ENCODE results near the gene ILK. TPM values are rescaled to one million over a fixed set of nuclear protein-coding genes. Genes with fewer than 3 reads are reported as not detected.

ILK gene
- total RNA-seq, 4 donors from 2014 or later = 59.8 to 83.8 (median 71.5) TPM

GRCh38 chr11:6569706-6570105, 33.9 kb upstream of the ILK start:
- Histone ChIP-seq H3K27me3 (no peaks in the 10 kb centered on the region), H3K4me1 (peaks cover 8% of the 10 kb centered on the region), H3K36me3 (peaks cover 10% of the 10 kb centered on the region), H3K9me3 (no peaks in the 10 kb centered on the region), H3K27ac (no peak overlapping the region), H3K4me3 (no peak overlapping the region)
- WGBS = 88% methylated on average over 5 of the region's 5 CpGs
- TF ChIP-seq EP300 (IDR thresholded peaks at IDR 0.05) = no peak
- TF ChIP-seq POLR2AphosphoS5 (IDR thresholded peaks at IDR 0.05) = no peak
- TF ChIP-seq, protein P1, sequence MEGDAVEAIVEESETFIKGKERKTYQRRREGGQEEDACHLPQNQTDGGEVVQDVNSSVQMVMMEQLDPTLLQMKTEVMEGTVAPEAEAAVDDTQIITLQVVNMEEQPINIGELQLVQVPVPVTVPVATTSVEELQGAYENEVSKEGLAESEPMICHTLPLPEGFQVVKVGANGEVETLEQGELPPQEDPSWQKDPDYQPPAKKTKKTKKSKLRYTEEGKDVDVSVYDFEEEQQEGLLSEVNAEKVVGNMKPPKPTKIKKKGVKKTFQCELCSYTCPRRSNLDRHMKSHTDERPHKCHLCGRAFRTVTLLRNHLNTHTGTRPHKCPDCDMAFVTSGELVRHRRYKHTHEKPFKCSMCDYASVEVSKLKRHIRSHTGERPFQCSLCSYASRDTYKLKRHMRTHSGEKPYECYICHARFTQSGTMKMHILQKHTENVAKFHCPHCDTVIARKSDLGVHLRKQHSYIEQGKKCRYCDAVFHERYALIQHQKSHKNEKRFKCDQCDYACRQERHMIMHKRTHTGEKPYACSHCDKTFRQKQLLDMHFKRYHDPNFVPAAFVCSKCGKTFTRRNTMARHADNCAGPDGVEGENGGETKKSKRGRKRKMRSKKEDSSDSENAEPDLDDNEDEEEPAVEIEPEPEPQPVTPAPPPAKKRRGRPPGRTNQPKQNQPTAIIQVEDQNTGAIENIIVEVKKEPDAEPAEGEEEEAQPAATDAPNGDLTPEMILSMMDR (IDR thresholded peaks at IDR 0.05) = no peak
- TF ChIP-seq POLR2A (IDR thresholded peaks at IDR 0.05) = no peak
- DNase-seq (ENCODE audit: low spot score in 2 of 2) = no peak

DNA sequence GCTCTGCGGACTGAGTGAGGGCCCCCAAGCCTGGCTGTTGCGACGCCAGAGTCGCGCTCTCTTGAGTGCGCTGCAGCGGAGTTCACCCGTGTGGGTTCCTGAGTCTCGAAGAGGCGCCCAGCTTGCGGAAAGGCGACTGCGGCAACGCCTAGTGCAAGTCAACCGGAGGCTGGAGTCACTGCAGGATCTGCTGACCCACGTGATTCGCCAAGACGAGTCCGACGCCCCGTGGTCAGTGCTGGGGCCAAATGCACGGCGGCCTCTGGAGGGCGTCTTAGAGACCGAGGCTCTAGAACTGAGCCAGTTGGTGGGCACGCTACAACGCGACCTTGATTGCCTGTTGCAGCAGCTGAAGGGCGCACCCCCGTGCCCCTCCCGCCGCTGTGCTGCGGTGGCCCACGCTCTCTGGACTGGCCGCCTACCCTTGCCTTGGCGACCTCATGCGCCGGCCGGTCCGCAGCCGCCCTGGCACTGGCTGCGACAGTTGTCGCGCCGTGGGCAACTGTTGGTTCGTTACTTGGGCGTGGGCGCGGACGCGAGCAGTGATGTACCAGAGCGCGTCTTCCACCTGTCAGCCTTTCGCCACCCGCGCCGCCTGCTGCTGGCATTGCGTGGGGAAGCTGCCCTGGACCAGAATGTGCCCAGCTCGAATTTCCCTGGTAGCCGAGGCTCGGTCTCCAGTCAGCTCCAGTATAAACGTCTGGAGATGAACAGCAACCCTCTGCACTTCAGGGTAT, 32.7 kb upstream of the ILK start:
- DNase-seq (ENCODE audit: low spot score in 2 of 2) = no peak
- peaks cover 10% of the 10 kb centered on the region for H3K36me3 ChIP-seq
- TF ChIP-seq, protein P1 (IDR thresholded peaks at IDR 0.05) = no peak
- TF ChIP-seq POLR2AphosphoS5 (IDR thresholded peaks at IDR 0.05) (no peak), POLR2A (IDR thresholded peaks at IDR 0.05) (no peak), EP300 (IDR thresholded peaks at IDR 0.05) (no peak)
- WGBS = 42% methylated on average over 39 of the region's 62 CpGs
- no peaks in the 10 kb centered on the region for H3K9me3 ChIP-seq
- H3K4me1 ChIP-seq = peaks cover 8% of the 10 kb centered on the region
- no peak overlapping the region for H3K27ac ChIP-seq
- H3K4me3 ChIP-seq = no peak overlapping the region
- H3K27me3 ChIP-seq = no peaks in the 10 kb centered on the region

DNA sequence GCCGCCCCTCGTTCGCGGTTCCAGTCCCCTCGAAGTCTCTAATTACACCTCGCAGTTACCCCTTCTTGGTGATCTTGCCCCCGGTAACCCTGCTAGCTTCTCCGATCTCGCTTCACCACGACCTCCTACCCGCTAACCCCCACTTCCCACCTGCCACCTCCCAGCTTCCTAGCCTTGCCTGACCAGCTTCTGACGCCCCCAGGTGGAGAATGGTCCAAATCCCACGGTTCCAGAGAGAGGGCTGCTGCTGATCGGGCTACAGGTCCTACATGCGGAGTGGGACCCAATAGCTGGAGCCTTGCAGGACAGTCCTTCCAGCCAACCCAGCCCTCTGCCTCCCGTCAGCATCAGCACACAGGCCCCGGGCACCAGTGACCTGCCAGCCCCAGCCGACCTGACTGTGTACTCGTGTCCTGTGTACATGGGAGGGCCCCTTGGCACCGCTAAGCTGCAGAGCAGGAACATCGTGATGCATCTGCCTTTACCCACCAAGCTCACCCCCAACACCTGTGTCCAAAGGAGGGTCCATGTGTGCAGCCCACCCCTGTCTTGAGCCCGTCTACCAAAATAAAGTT, 32.1 kb upstream of the ILK start:
- H3K27ac ChIP-seq = no peak overlapping the region
- TF ChIP-seq EP300 (IDR thresholded peaks at IDR 0.05) (no peak), POLR2AphosphoS5 (IDR thresholded peaks at IDR 0.05) (no peak), POLR2A (IDR thresholded peaks at IDR 0.05) (no peak)
- TF ChIP-seq, protein P1 (IDR thresholded peaks at IDR 0.05) = no peak
- H3K9me3 ChIP-seq = no peaks in the 10 kb centered on the region
- WGBS = 63% methylated on average over 20 of the region's 22 CpGs
- no peak for DNase-seq (ENCODE audit: low spot score in 2 of 2)
- H3K36me3 ChIP-seq = peaks cover 10% of the 10 kb centered on the region
- peaks cover 10% of the 10 kb centered on the region for H3K4me1 ChIP-seq
- H3K4me3 ChIP-seq = no peak overlapping the region
- H3K27me3 ChIP-seq = no peaks in the 10 kb centered on the region

DNA sequence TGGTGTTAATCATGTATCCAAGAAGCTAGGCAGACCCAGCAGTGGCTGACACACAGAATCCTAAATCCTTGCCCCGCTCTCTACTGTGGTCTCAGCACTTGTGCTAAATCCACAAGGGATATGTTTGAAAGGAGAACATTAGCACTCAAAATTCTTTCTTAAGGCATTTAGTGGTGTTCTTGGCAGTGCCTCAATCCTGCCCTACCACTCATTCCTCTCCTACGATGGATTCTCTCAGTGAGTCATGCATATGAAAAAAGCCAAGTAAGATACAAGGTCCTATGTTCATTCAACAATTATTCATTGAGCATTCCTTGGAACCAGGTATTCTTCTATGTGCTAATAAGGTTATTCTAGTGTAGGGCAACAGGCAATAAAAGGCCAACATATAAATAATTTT, 31.4 kb upstream of the ILK start:
- H3K27ac ChIP-seq = no peak overlapping the region
- DNase-seq (ENCODE audit: low spot score in 2 of 2) = no peak
- no peak for TF ChIP-seq POLR2A (IDR thresholded peaks at IDR 0.05)
- TF ChIP-seq, protein P1 (IDR thresholded peaks at IDR 0.05) = no peak
- no peak for TF ChIP-seq POLR2AphosphoS5 (IDR thresholded peaks at IDR 0.05)
- TF ChIP-seq EP300 (IDR thresholded peaks at IDR 0.05) = no peak

More for the DNA sequence above, 31.4 kb upstream of the ILK start:
- H3K4me1 ChIP-seq = peaks cover 17% of the 10 kb centered on the region
- H3K4me3 ChIP-seq = no peak overlapping the region
- H3K27me3 ChIP-seq = no peaks in the 10 kb centered on the region
- H3K9me3 ChIP-seq = no peaks in the 10 kb centered on the region
- H3K36me3 ChIP-seq = peaks cover 10% of the 10 kb centered on the region
- WGBS = 56% methylated on average over 2 of the region's 2 CpGs

Measured in suprapubic skin (tissue), 4 donors.